Measurements from ENCODE around the gene AQP9. TPM values are rescaled to one million over a fixed set of nuclear protein-coding genes. Genes with fewer than 3 reads are reported as not detected.
A peak's percentile ranks its signal among the peaks of the same experiment; 100 is the strongest.

AQP9 gene
- total and polyA plus RNA-seq, 4 experiments from 2014 or later = 0.32 to 0.50 TPM; not detected in 2

DNA sequence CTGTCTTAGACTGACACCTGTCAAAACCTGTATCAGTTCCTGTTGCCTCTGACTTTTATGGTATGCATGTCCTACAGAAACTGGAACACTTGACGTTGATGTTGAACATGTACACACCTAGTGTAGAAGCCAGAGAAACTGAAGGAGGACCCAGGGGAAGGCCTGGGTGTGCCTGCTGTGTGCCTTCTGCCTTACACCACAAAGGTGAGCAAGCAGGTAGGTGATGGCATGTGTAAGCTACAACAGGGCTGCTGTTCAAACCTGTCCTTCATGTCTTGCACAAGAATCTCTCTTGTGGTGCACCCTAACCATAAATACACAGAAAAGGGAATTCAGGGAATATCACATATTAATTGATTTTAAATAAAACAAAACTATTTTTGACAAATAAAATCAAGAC is 13.6 kb upstream of the AQP9 start:
- H3K36me3 Mint-ChIP-seq = no peaks in the 10 kb centered on the region
- ChIA-PET CTCF (ENCODE audit: partially characterized antibody) (interaction anchor here (0.7 kb wide), 1 partner anchor 58 kb away, joined by 3 read pairs; no protein-coding TSS in a partner anchor), POLR2A (ENCODE audit: partially characterized antibody) (no interaction called here)
- H3K4me3 Mint-ChIP-seq = no peak overlapping the region
- Histone ChIP-seq H3K27ac (ENCODE audit: low read depth, low read length) (no peak overlapping the region), H3K9me3 (ENCODE audit: control insufficient read depth in 1 of 2, low read length in 2 of 2) (no peaks in the 10 kb centered on the region), H3K4me1 (ENCODE audit: insufficient read depth, low read length) (no peaks in the 10 kb centered on the region), H3K27me3 (ENCODE audit: insufficient read depth, low read length) (no peaks in the 10 kb centered on the region), H3K4me3 (ENCODE audit: low read length in 2 of 2) (no peak overlapping the region), H3K36me3 (ENCODE audit: insufficient read depth, low read length) (no peaks in the 10 kb centered on the region)
- no peak for DNase-seq
- no peak overlapping the region for H3K27ac Mint-ChIP-seq
- H3K9me3 Mint-ChIP-seq = peaks cover 0 to 16% (median 9%) of the 10 kb centered on the region in 8 donors
- no peaks in the 10 kb centered on the region for H3K4me1 Mint-ChIP-seq
- H3K27me3 Mint-ChIP-seq = peaks cover 8 to 12% of the 10 kb centered on the region in 2 donors
- intact Hi-C loops (cut with micrococcal nuclease) = no loop called here

DNA sequence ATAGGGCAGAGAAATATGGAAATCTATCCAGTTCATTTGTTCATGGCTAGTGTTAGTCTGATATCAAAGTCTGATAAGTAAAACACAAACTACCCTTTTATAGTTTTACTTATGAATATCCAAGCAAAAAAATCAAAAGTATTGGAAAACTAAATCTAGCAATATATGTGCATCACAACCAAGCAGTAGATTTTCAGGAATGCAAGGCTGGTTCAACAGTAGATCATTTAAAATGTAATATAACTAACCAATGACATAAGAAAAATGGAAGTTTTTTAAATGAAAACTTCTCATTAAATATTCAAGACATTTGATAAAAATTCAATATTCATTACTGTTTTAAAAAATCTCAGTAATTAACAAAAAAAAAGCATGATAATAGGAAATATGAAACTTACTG is 12.8 kb upstream of the AQP9 start:
- ChIA-PET POLR2A (ENCODE audit: partially characterized antibody) (no interaction called here), CTCF (ENCODE audit: partially characterized antibody) (interaction anchor here (0.7 kb wide), 1 partner anchor 59 kb away, joined by 3 read pairs; no protein-coding TSS in a partner anchor)
- intact Hi-C loops (cut with micrococcal nuclease) = no loop called here
- Histone ChIP-seq H3K9me3 (ENCODE audit: control insufficient read depth in 1 of 2, low read length in 2 of 2) (no peaks in the 10 kb centered on the region), H3K4me3 (ENCODE audit: low read length in 2 of 2) (no peak overlapping the region), H3K4me1 (ENCODE audit: insufficient read depth, low read length) (no peaks in the 10 kb centered on the region), H3K27me3 (ENCODE audit: insufficient read depth, low read length) (no peaks in the 10 kb centered on the region), H3K27ac (ENCODE audit: low read depth, low read length) (no peak overlapping the region), H3K36me3 (ENCODE audit: insufficient read depth, low read length) (no peaks in the 10 kb centered on the region)
- Mint-ChIP-seq H3K4me3 (no peak overlapping the region), H3K36me3 (no peaks in the 10 kb centered on the region), H3K27me3 (peaks cover 8 to 12% of the 10 kb centered on the region in 2 donors), H3K9me3 (peaks cover 0 to 16% (median 9%) of the 10 kb centered on the region in 8 donors), H3K4me1 (no peaks in the 10 kb centered on the region), H3K27ac (no peak overlapping the region)
- DNase-seq = no peak

DNA sequence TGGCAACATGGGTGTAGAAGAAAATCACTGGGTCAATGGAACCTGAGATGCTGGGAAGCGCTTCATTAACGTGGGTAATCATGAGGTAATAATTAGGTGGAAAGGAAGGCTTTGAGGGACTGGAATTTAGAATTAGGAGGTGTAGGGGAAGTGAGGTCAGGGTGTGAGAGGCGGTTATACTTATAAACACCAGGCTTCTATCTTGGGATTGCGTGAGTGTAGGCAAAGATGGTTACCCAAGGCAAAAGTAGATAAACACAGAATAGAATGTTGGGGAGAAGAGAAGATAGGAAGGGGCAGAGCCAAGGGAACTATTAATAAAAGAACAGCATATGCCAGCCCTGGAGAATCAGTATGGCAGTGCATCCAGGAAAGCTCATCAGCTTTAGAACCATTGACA is 3.3 kb upstream of the AQP9 start:
- CTCF ChIA-PET (ENCODE audit: partially characterized antibody) = no interaction called here
- Mint-ChIP-seq H3K4me1 (no peaks in the 10 kb centered on the region), H3K27ac (peak overlapping the region in 1 of 7 donors; percentile 10), H3K9me3 (no peaks in the 10 kb centered on the region), H3K27me3 (peaks cover 4 to 7% of the 10 kb centered on the region in 2 donors), H3K36me3 (no peaks in the 10 kb centered on the region), H3K4me3 (no peak overlapping the region)
- Histone ChIP-seq H3K9me3 (ENCODE audit: control insufficient read depth in 1 of 2, low read length in 2 of 2) (no peaks in the 10 kb centered on the region), H3K27ac (ENCODE audit: low read depth, low read length) (no peak overlapping the region), H3K27me3 (ENCODE audit: insufficient read depth, low read length) (no peaks in the 10 kb centered on the region), H3K4me3 (ENCODE audit: low read length in 2 of 2) (no peak overlapping the region), H3K36me3 (ENCODE audit: insufficient read depth, low read length) (no peaks in the 10 kb centered on the region), H3K4me1 (ENCODE audit: insufficient read depth, low read length) (no peaks in the 10 kb centered on the region)
- DNase-seq = no peak
- POLR2A ChIA-PET (ENCODE audit: partially characterized antibody) = no interaction called here
- intact Hi-C loops (cut with micrococcal nuclease) = no loop called here

DNA sequence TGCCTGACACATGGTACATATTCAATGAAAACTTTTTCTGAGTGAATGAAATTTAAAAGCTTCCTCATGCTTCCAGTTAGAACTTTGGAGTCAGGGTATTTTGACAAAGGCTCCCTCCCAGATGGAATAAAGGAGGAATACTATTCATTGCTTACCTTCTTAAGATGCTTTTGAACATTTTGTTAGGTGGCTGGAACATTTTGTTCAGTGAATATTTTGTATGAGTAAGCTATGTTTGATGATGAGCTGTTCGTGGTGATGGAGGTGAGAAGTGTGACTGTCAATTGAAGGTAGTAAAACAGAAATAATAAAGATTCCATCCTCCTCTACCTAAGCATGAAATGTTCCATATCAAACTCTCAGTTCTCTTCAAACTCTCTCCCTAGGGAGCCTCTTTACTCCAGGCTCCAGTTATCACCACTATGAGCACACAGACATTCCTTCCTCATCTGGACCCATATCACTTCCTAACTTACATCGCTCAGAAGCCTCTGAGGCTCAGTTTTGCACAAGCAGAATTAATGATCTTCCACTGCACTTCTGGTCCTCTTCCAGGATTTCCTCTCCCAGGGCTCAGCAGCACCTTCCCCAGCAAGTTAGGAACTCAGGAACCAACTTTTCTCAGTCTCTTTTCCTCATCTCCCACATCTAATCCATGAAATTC is 2.5 kb upstream of the AQP9 start:
- no peak overlapping the region for H3K27ac Mint-ChIP-seq
- DNase-seq = no peak
- Histone ChIP-seq H3K4me1 (ENCODE audit: insufficient read depth, low read length) (no peaks in the 10 kb centered on the region), H3K9me3 (ENCODE audit: control insufficient read depth in 1 of 2, low read length in 2 of 2) (no peaks in the 10 kb centered on the region), H3K4me3 (ENCODE audit: low read length in 2 of 2) (no peak overlapping the region), H3K27me3 (ENCODE audit: insufficient read depth, low read length) (no peaks in the 10 kb centered on the region), H3K27ac (ENCODE audit: low read depth, low read length) (no peak overlapping the region), H3K36me3 (ENCODE audit: insufficient read depth, low read length) (no peaks in the 10 kb centered on the region)
- no peak overlapping the region for H3K4me3 Mint-ChIP-seq
- no peaks in the 10 kb centered on the region for H3K4me1 Mint-ChIP-seq
- H3K27me3 Mint-ChIP-seq = peaks cover 4 to 7% of the 10 kb centered on the region in 2 donors
- H3K36me3 Mint-ChIP-seq = no peaks in the 10 kb centered on the region
- ChIA-PET POLR2A (ENCODE audit: partially characterized antibody) (no interaction called here), CTCF (ENCODE audit: partially characterized antibody) (no interaction called here)
- no peaks in the 10 kb centered on the region for H3K9me3 Mint-ChIP-seq
- intact Hi-C loops (cut with micrococcal nuclease) = no loop called here

DNA sequence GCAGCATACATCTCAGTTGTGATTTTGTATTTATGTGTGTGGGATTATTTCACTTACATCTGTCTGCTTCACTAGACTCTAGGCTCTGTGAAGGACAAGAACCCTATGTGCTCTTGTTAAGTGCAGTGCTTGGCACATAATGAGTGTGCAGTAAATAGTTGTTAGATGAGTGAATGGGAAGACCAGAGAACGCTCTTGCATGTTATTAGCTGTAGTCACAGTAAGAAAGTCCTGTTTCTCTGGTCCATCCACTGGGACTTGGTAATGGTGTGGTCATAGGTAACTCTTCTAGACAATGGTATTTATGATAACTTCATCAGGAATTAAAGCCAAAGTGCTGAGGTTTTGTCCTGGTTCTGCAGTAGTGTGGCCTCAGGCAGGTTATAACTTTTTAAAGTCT is 1.4 kb upstream of the AQP9 start:
- H3K9me3 Mint-ChIP-seq = no peaks in the 10 kb centered on the region
- H3K4me3 ChIP-seq (ENCODE audit: low read length in 2 of 2) = no peak overlapping the region
- no peak overlapping the region for H3K27ac ChIP-seq (ENCODE audit: low read depth, low read length)
- H3K4me3 Mint-ChIP-seq = no peak overlapping the region
- H3K27me3 Mint-ChIP-seq = peaks cover 4 to 7% of the 10 kb centered on the region in 2 donors
- H3K36me3 ChIP-seq (ENCODE audit: insufficient read depth, low read length) = no peaks in the 10 kb centered on the region
- POLR2A ChIA-PET (ENCODE audit: partially characterized antibody) = no interaction called here
- H3K36me3 Mint-ChIP-seq = no peaks in the 10 kb centered on the region
- intact Hi-C loops (cut with micrococcal nuclease) = no loop called here
- CTCF ChIA-PET (ENCODE audit: partially characterized antibody) = no interaction called here
- H3K27me3 ChIP-seq (ENCODE audit: insufficient read depth, low read length) = no peaks in the 10 kb centered on the region
- H3K4me1 ChIP-seq (ENCODE audit: insufficient read depth, low read length) = no peaks in the 10 kb centered on the region
- no peak overlapping the region for H3K27ac Mint-ChIP-seq
- DNase-seq = no peak
- H3K4me1 Mint-ChIP-seq = no peaks in the 10 kb centered on the region
- H3K9me3 ChIP-seq (ENCODE audit: control insufficient read depth in 1 of 2, low read length in 2 of 2) = no peaks in the 10 kb centered on the region

DNA sequence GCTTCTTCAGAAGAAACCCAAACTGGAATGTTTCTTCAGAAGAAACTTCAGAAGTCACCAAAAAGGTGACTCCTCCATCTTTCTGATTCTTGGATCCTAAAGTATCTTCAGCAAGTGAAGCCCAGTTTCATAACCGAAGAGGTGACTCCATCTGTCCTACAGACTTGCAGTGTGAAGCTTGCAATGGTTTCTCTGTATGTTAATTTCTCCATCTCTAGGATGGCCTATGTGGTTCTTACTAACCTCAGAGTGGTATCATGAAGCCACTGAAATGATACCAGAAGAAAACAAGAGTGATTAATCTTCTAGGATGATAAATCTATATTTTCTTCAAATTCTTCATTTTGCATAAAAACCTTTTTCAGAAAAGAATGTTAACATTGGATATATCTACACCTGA is 495 bp upstream of the AQP9 start:
- no peak for DNase-seq
- no peak overlapping the region for H3K4me3 ChIP-seq (ENCODE audit: low read length in 2 of 2)
- H3K27me3 Mint-ChIP-seq = peaks cover 4 to 7% of the 10 kb centered on the region in 2 donors
- POLR2A ChIA-PET (ENCODE audit: partially characterized antibody) = no interaction called here
- H3K4me1 Mint-ChIP-seq = no peaks in the 10 kb centered on the region
- H3K36me3 Mint-ChIP-seq = no peaks in the 10 kb centered on the region
- H3K27ac Mint-ChIP-seq = no peak overlapping the region
- intact Hi-C loops (cut with micrococcal nuclease) = no loop called here
- no peak overlapping the region for H3K27ac ChIP-seq (ENCODE audit: low read depth, low read length)
- H3K27me3 ChIP-seq (ENCODE audit: insufficient read depth, low read length) = no peaks in the 10 kb centered on the region
- no peaks in the 10 kb centered on the region for H3K36me3 ChIP-seq (ENCODE audit: insufficient read depth, low read length)
- no peaks in the 10 kb centered on the region for H3K9me3 Mint-ChIP-seq
- CTCF ChIA-PET (ENCODE audit: partially characterized antibody) = no interaction called here
- no peaks in the 10 kb centered on the region for H3K4me1 ChIP-seq (ENCODE audit: insufficient read depth, low read length)
- no peaks in the 10 kb centered on the region for H3K9me3 ChIP-seq (ENCODE audit: control insufficient read depth in 1 of 2, low read length in 2 of 2)
- no peak overlapping the region for H3K4me3 Mint-ChIP-seq

GRCh38 chr15:58139276-58139988 is 1.3 kb downstream of the AQP9 start:
- H3K36me3 ChIP-seq (ENCODE audit: insufficient read depth, low read length) = no peaks in the 10 kb centered on the region
- H3K27me3 Mint-ChIP-seq = peaks cover 1 to 3% of the 10 kb centered on the region in 2 donors
- no peaks in the 10 kb centered on the region for H3K4me1 Mint-ChIP-seq
- ChIA-PET POLR2A (ENCODE audit: partially characterized antibody) (no interaction called here), CTCF (ENCODE audit: partially characterized antibody) (no interaction called here)
- no peak overlapping the region for H3K27ac ChIP-seq (ENCODE audit: low read depth, low read length)
- H3K9me3 Mint-ChIP-seq = no peaks in the 10 kb centered on the region
- intact Hi-C loops (cut with micrococcal nuclease) = no loop called here
- H3K4me3 ChIP-seq (ENCODE audit: low read length in 2 of 2) = no peak overlapping the region
- H3K9me3 ChIP-seq (ENCODE audit: control insufficient read depth in 1 of 2, low read length in 2 of 2) = no peaks in the 10 kb centered on the region
- H3K27ac Mint-ChIP-seq = no peak overlapping the region
- no peaks in the 10 kb centered on the region for H3K4me1 ChIP-seq (ENCODE audit: insufficient read depth, low read length)
- no peaks in the 10 kb centered on the region for H3K27me3 ChIP-seq (ENCODE audit: insufficient read depth, low read length)
- H3K36me3 Mint-ChIP-seq = no peaks in the 10 kb centered on the region
- no peak for DNase-seq
- no peak overlapping the region for H3K4me3 Mint-ChIP-seq

All from CD4-positive, alpha-beta memory T cell (primary cell).